Urinary bladder (tissue), 4 donors: Measurements from ENCODE around the gene PPP2R2C. TPM values are rescaled to one million over a fixed set of nuclear protein-coding genes. Genes with fewer than 3 reads are reported as not detected.

Source experiments
- DNase-seq: peaks from one replicate; pipeline ENCODE4 v3.0.0-alpha.2; 2015; ENCODE audit errors: extremely low spot score
- H3K27ac ChIP-seq: one replicate; pipeline ENCODE4 v1.5.1; 2013; ENCODE audit warnings: low read depth, mild to moderate bottlenecking, moderate library complexity
- H3K36me3 ChIP-seq: one replicate; pipeline ENCODE4 v1.6.1; 2013; ENCODE audit warnings: mild to moderate bottlenecking, moderate library complexity; ENCODE audit not compliant: insufficient read depth
- H3K4me1 ChIP-seq: one replicate; pipeline ENCODE4 v1.6.1; 2013; ENCODE audit warnings: mild to moderate bottlenecking, moderate library complexity; ENCODE audit not compliant: insufficient read depth
- H3K4me3 ChIP-seq: one replicate; pipeline ENCODE4 v1.5.1; 2013; ENCODE audit warnings: low read depth, low read length
- WGBS: extraction: QIAGEN DNeasy Blood & Tissue Kit; methylation state at CpG from one replicate; pipeline ENCODE4 v1.1.7; 2013; 5-methylcytosine and 5-hydroxymethylcytosine counted together
- polyA plus RNA-seq: library from polyadenylated mRNA; stranded (reverse); fragments of 200-250 nt; gene quantifications from one replicate; pipeline ENCODE4 v1.2.3, GENCODE V29; 2013
- total RNA-seq: library from RNA; depleted of rRNA; stranded (reverse); fragments of >200 nt; gene quantifications from one replicate; pipeline ENCODE4 v1.2.3, GENCODE V29; 2014
- donor health status: healthy with polysubstance abuse.
- donor health status: healthy.

Gene PPP2R2C
- total and polyA plus RNA-seq, 2 donors: 0.94 to 3.0 TPM

GRCh38 chr4:6297266-6297815, 175.1 kb downstream of the PPP2R2C start:
- Histone ChIP-seq H3K27ac (no peak overlapping the region), H3K4me3 (no peak overlapping the region), H3K36me3 (no peaks in the 10 kb centered on the region), H3K4me1 (no peaks in the 10 kb centered on the region)
- whole genome bisulfite sequencing: 92% methylated on average over 15 of the region's 15 CpGs
- no peak for DNase-seq

- no peaks in the 10 kb centered on the region for H3K36me3 ChIP-seq
- 90% methylated on average over 9 of the region's 9 CpGs for WGBS
- no peaks in the 10 kb centered on the region for H3K4me1 ChIP-seq
- H3K4me3 ChIP-seq: no peak overlapping the region
- no peak for DNase-seq
- H3K27ac ChIP-seq: no peak overlapping the region
These were observed 176.4 kb downstream of the PPP2R2C start for GRCh38 chr4:6296026-6296425.

DNA sequence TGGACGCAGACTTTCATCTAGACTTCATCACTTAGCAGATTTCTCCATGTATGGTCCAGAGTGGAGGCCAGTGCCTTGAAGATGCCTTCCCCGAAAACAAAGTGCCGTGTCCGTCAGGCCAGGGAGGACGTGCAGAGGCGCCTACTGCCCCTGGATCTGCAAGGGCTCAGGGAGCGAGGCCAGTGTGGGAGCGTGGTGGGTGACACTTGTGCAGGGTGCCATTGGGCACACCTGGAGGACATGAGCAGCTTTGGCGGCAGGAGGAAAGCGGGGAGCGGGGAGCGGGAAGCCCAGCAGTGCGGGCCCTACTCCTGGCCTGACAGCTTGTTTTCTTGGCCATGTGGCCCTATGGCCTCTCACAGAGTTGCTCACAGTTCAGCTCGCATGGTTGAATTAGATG, 176.9 kb downstream of the PPP2R2C start:
- DNase-seq: no peak
- 96% methylated on average over 14 of the region's 14 CpGs for WGBS
- Histone ChIP-seq H3K27ac (no peak overlapping the region), H3K36me3 (peaks cover under 1% of the 10 kb centered on the region), H3K4me1 (no peaks in the 10 kb centered on the region), H3K4me3 (no peak overlapping the region)

GRCh38 chr4:6294705-6295421, 177.6 kb downstream of the PPP2R2C start:
- Histone ChIP-seq H3K4me1 (no peaks in the 10 kb centered on the region), H3K4me3 (no peak overlapping the region), H3K27ac (no peak overlapping the region), H3K36me3 (peaks cover 2% of the 10 kb centered on the region)
- 95% methylated on average over 27 of the region's 27 CpGs for WGBS
- no peak for DNase-seq

DNA sequence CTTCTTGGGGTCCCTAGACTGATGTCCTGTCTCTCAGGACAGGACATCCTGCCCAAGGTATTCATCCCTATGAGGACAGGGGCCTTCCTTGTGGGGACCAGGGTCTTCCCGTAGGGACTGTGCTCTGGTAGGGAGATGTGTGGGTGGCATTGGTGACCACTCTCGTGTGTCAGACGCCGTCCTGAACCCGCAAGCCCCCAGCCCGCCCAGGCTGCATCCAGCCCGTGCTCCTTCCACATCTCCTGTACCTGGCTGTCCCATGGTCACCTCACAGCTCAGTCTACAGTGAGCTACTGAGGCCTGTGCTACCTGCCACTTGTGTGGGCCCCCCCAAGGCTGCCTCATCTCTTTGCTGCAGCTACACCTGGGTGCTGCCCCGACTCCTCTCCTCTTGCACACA, 178.8 kb downstream of the PPP2R2C start:
- peaks cover 2% of the 10 kb centered on the region for H3K36me3 ChIP-seq
- H3K4me3 ChIP-seq: no peak overlapping the region
- WGBS: 90% methylated on average over 8 of the region's 8 CpGs
- no peak overlapping the region for H3K27ac ChIP-seq
- no peaks in the 10 kb centered on the region for H3K4me1 ChIP-seq
- DNase-seq: no peak

DNA sequence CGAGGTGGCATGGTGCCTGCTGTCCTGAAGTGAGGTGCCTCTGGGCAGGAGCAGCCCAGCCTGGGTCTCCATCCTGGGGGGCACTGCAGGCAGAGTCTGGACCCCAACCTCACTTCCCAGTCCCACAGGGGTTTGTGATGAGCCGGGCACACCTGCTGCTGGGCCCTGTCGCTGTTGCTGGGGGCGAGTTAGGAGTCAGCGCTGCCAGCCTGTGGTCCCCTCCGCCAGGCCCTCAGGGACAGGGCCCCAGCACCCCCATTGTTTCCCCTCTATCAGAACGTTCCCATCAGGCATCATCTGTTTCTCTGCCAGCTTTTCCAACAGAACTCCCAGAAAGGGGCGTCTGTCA, 179.3 kb downstream of the PPP2R2C start:
- WGBS: 93% methylated on average over 8 of the region's 8 CpGs
- Histone ChIP-seq H3K4me3 (no peak overlapping the region), H3K4me1 (no peaks in the 10 kb centered on the region), H3K27ac (no peak overlapping the region), H3K36me3 (peaks cover 2% of the 10 kb centered on the region)
- DNase-seq: no peak

DNA sequence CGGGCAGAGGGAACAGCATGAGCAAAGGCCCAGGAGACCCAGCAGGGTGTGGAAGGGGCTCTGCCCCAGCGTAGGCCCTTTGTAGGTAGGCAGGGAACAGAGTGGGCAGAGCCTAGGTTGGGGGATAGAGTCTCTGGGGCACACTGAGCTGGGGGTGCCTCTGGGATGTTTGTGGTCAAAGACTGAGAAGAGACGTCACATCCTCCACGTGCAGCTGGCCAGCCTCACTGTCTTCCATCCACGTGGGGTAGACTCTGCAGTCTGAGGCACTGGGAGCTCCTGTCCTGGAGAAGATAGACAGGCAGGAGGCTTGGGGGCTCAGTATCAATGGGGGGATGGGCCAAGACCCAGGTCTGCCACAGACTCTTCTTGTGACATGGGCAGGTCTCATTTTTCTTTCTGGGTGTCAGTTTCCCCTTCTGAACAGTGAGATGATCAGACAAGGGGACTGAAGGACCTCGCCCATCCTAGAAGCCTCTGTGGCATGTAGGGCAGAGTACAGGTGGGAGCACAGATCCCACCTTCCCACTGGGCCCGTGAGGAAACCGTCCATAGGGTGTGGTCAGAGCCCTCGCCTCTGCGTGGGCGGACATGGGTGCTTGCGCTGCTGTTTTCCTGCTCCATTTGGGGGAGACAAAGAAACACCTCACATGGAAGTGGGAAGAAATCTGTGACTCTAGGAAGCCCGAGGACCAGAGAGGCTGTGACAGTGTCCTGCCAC, 179.9 kb downstream of the PPP2R2C start:
- H3K4me3 ChIP-seq: no peak overlapping the region
- no peaks in the 10 kb centered on the region for H3K4me1 ChIP-seq
- H3K36me3 ChIP-seq: peaks cover 2% of the 10 kb centered on the region
- WGBS: 82% methylated on average over 13 of the region's 13 CpGs
- no peak for DNase-seq
- H3K27ac ChIP-seq: no peak overlapping the region

- WGBS: 86% methylated on average over 21 of the region's 21 CpGs
- no peak for DNase-seq
These were observed 180.6 kb downstream of the PPP2R2C start for GRCh38 chr4:6291784-6292297.

GRCh38 chr4:6290769-6291547, 181.5 kb downstream of the PPP2R2C start:
- Histone ChIP-seq H3K4me3 (no peak overlapping the region), H3K4me1 (no peaks in the 10 kb centered on the region), H3K27ac (no peak overlapping the region), H3K36me3 (peaks cover 2% of the 10 kb centered on the region)
- 87% methylated on average over 25 of the region's 25 CpGs for WGBS
- no peak for DNase-seq

More at GRCh38 chr4:6291784-6292297, 180.6 kb downstream of the PPP2R2C start:
- Histone ChIP-seq H3K4me3 (no peak overlapping the region), H3K36me3 (peaks cover 2% of the 10 kb centered on the region), H3K27ac (no peak overlapping the region), H3K4me1 (no peaks in the 10 kb centered on the region)

DNA sequence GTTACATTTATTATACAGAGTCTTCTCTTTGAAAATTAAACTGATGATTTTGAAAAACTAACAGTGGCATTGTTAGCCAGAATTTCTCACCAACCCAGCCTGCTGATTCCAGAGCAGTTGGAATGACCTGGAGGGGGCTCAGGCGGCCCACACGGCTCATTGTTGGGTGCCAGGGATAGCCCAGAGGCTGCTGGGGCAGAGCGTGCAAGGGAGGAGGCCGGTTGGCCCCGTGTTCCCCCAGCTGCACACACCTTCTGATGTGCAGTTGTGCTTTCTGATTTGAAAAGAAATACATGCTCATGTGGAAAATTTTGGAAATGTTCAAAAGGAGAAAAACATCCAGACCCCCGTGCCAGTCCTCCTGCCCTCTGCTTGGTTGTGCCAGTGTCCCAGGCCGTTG, 182.2 kb downstream of the PPP2R2C start:
- Histone ChIP-seq H3K36me3 (peaks cover 2% of the 10 kb centered on the region), H3K4me3 (no peak overlapping the region), H3K27ac (no peak overlapping the region), H3K4me1 (no peaks in the 10 kb centered on the region)
- DNase-seq: no peak
- 93% methylated on average over 7 of the region's 7 CpGs for WGBS

- 95% methylated on average over 15 of the region's 15 CpGs for WGBS
- H3K36me3 ChIP-seq: peaks cover 2% of the 10 kb centered on the region
- H3K4me3 ChIP-seq: no peak overlapping the region
- no peak overlapping the region for H3K27ac ChIP-seq
- no peak for DNase-seq
- no peaks in the 10 kb centered on the region for H3K4me1 ChIP-seq
These were observed 183.5 kb downstream of the PPP2R2C start for GRCh38 chr4:6288871-6289270.

GRCh38 chr4:6288342-6288741, 184.1 kb downstream of the PPP2R2C start:
- Histone ChIP-seq H3K4me1 (no peaks in the 10 kb centered on the region), H3K27ac (no peak overlapping the region), H3K36me3 (peaks cover 2% of the 10 kb centered on the region), H3K4me3 (no peak overlapping the region)
- DNase-seq: no peak
- WGBS: 97% methylated on average over 5 of the region's 5 CpGs

GRCh38 chr4:6287017-6287788, 185.2 kb downstream of the PPP2R2C start:
- no peak overlapping the region for H3K27ac ChIP-seq
- 96% methylated on average over 16 of the region's 16 CpGs for WGBS
- no peaks in the 10 kb centered on the region for H3K4me1 ChIP-seq
- H3K4me3 ChIP-seq: no peak overlapping the region
- DNase-seq: no peak
- peaks cover 2% of the 10 kb centered on the region for H3K36me3 ChIP-seq
